Right ventricle myocardium inferior (tissue), 1 donor: ENCODE data around the gene ACTL7B. TPM values are rescaled to one million over a fixed set of nuclear protein-coding genes. Genes with fewer than 3 reads are reported as not detected.

Source experiments
- ATAC-seq: fragments of 200-7000 bp; cut with Tn5 transposase; one replicate; pipeline ENCODE4 v1.9.1; 2020; ENCODE audit warnings: mild to moderate bottlenecking, moderate library complexity
- DNase-seq: peaks from one replicate; pipeline ENCODE4 v3.0.0; 2021; ENCODE audit errors: missing footprints
- intact Hi-C: fragments of 100-400 bp; cut with DNase I; formaldehyde crosslinking; loops from one replicate; pipeline ENCODE4 v1.11.0; 2022
- total RNA-seq: library from RNA; stranded (reverse); fragmentation: NEBNext Ultra II Directional; extraction: Animal tissue kit (Norgen Biotek cat#: 25700); gene quantifications from one replicate; pipeline ENCODE4 v1.2.1, GENCODE V29; 2021
- donor health status: DM: no; HTN: yes; CAD: no; lungs with severe emphysema.

ACTL7B gene
- total RNA-seq, 1 donor from 2014 or later: not detected

GRCh38 chr9:108877524-108877923, 21.7 kb upstream of the ACTL7B start:
- intact Hi-C loops: no loop called here
- ATAC-seq: no peak
- no peak for DNase-seq

GRCh38 chr9:108876425-108876824, 20.6 kb upstream of the ACTL7B start:
- ATAC-seq (no peak), DNase-seq (no peak)
- intact Hi-C loops: no loop called here

GRCh38 chr9:108874058-108874788, 18.4 kb upstream of the ACTL7B start:
- DNase-seq (no peak), ATAC-seq (no peak)
- intact Hi-C loops: no loop called here

GRCh38 chr9:108869092-108869725, 13.4 kb upstream of the ACTL7B start:
- DNase-seq (no peak), ATAC-seq (no peak)
- intact Hi-C loops: no loop called here

GRCh38 chr9:108867829-108868228, 12.0 kb upstream of the ACTL7B start:
- DNase-seq (no peak), ATAC-seq (no peak)
- intact Hi-C loops: no loop called here

GRCh38 chr9:108867116-108867515, 11.3 kb upstream of the ACTL7B start:
- intact Hi-C loops: no loop called here
- ATAC-seq: no peak
- DNase-seq: no peak

GRCh38 chr9:108866001-108866420, 10.2 kb upstream of the ACTL7B start:
- intact Hi-C loops: no loop called here
- ATAC-seq: peak; percentile 70
- no peak for DNase-seq

- DNase-seq (no peak), ATAC-seq (peak; percentile 32)
- intact Hi-C loops: no loop called here
These were observed 9.3 kb upstream of the ACTL7B start for GRCh38 chr9:108865037-108865436.

- intact Hi-C loops: no loop called here
- ATAC-seq (no peak), DNase-seq (no peak)
These were observed 8.7 kb upstream of the ACTL7B start for GRCh38 chr9:108864446-108864845.

GRCh38 chr9:108863891-108864290, 8.1 kb upstream of the ACTL7B start:
- no peak for ATAC-seq
- DNase-seq: no peak
- intact Hi-C loops: no loop called here

GRCh38 chr9:108861997-108862396, 6.2 kb upstream of the ACTL7B start, which contains the start of gene ACTL7A:
Gene ACTL7A, plus strand, starts transcription at chr9:108862266. Its CDS starts 57 bp downstream, at chr9:108862323.
- DNase-seq: no peak
- no peak for ATAC-seq
- intact Hi-C loops: no loop called here

GRCh38 chr9:108861464-108861863, 5.7 kb upstream of the ACTL7B start:
- intact Hi-C loops: no loop called here
- no peak for ATAC-seq

GRCh38 chr9:108860764-108861163, 5.0 kb upstream of the ACTL7B start:
- ATAC-seq: no peak
- intact Hi-C loops: no loop called here

More at GRCh38 chr9:108861464-108861863, 5.7 kb upstream of the ACTL7B start:
- DNase-seq: no peak

GRCh38 chr9:108860354-108860753, 4.6 kb upstream of the ACTL7B start:
- intact Hi-C loops: no loop called here
- DNase-seq: no peak
- ATAC-seq: no peak

More at GRCh38 chr9:108860764-108861163, 5.0 kb upstream of the ACTL7B start:
- no peak for DNase-seq

GRCh38 chr9:108859459-108860114, 3.8 kb upstream of the ACTL7B start:
- ATAC-seq: no peak
- DNase-seq: no peak
- intact Hi-C loops: no loop called here

- no peak for ATAC-seq
- DNase-seq: no peak
- intact Hi-C loops: no loop called here
These were observed 1.8 kb upstream of the ACTL7B start for GRCh38 chr9:108857572-108857971.

- ATAC-seq (no peak), DNase-seq (no peak)
- intact Hi-C loops: no loop called here
These were observed 278 bp downstream of the ACTL7B start for GRCh38 chr9:108855529-108855886.

GRCh38 chr9:108854641-108855528, 901 bp downstream of the ACTL7B start:
- intact Hi-C loops: no loop called here
- DNase-seq (no peak), ATAC-seq (peak; percentile 18)

- ATAC-seq (no peak), DNase-seq (no peak)
These were observed 1.7 kb downstream of the ACTL7B start for GRCh38 chr9:108854094-108854493.

More at GRCh38 chr9:108854094-108854493, 1.7 kb downstream of the ACTL7B start:
- intact Hi-C loops: no loop called here
